HepG2 (cell line): ENCODE data around the gene TM4SF4. TPM values are rescaled to one million over a fixed set of nuclear protein-coding genes. Genes with fewer than 3 reads are reported as not detected.

Experiments used
- ERF ChIP-seq: IDR thresholded peaks from 2 replicates; pipeline ENCODE4 v1.6.1; 2018; ENCODE audit warnings: missing biosample characterization, missing genetic modification reagents
- ESRRA ChIP-seq: sonication (generic); formaldehyde crosslinking; IDR thresholded peaks from 2 replicates; pipeline ENCODE4 v1.5.1; 2020; ENCODE audit warnings: mild to moderate bottlenecking, low read depth, missing genetic modification reagents
- JUN ChIP-seq: sonication (generic); formaldehyde crosslinking; IDR thresholded peaks from 2 replicates; pipeline ENCODE4 v1.4.0; 2020; ENCODE audit warnings: mild to moderate bottlenecking, missing genetic modification reagents
- KDM3A ChIP-seq: IDR thresholded peaks from 2 replicates; pipeline ENCODE4 v1.6.1; 2018; ENCODE audit warnings: low read depth, missing compliant biosample characterization
- RAD21 ChIP-seq: fragments of 450-650 bp; formaldehyde crosslinking; IDR thresholded peaks from 2 replicates; pipeline ENCODE4 v1.5.0; 2020; ENCODE audit warnings: mild to moderate bottlenecking
- SOX13 ChIP-seq, 3 experiments: fragments of 450-650 bp in 1 of 3; sonication (generic) in 1 of 3; formaldehyde crosslinking in 1 of 3; IDR thresholded peaks in 2 of 3; conservative IDR thresholded peaks in 1 of 3; 2 replicates each; pipeline versions ENCODE4 v1.5.0 to v1.6.1; 2016 to 2020; ENCODE audit warnings: antibody characterized with exemption in 1 of 3, mild to moderate bottlenecking in 1 of 3, missing compliant biosample characterization in 1 of 3, missing genetic modification reagents in 1 of 3, moderate library complexity in 1 of 3
- SP1 ChIP-seq, 2 experiments: fragments of 450-650 bp in 1 of 2; sonication (generic) in 1 of 2; formaldehyde crosslinking in 1 of 2; IDR thresholded peaks; 2 replicates each; pipeline versions ENCODE4 v1.4.0 to v1.6.1; 2016 to 2020; ENCODE audit warnings: missing genetic modification reagents in 1 of 2
- TEAD3 ChIP-seq: optimal IDR thresholded peaks from 2 replicates; pipeline ENCODE3; 2016; ENCODE audit warnings: borderline replicate concordance
- ZNF557 ChIP-seq: sonication (generic); formaldehyde crosslinking; IDR thresholded peaks from 2 replicates; pipeline ENCODE4 v1.4.0; 2020; ENCODE audit warnings: missing genetic modification reagents
- ZNF598 ChIP-seq: sonication (generic); formaldehyde crosslinking; IDR thresholded peaks from 2 replicates; pipeline ENCODE4 v1.5.1; 2020; ENCODE audit warnings: mild to moderate bottlenecking, missing genetic modification reagents, borderline replicate concordance
- ZNF619 ChIP-seq: sonication (generic); formaldehyde crosslinking; IDR thresholded peaks from 2 replicates; pipeline ENCODE4 v1.4.0; 2020; ENCODE audit warnings: mild to moderate bottlenecking, missing genetic modification reagents
- polyA plus RNA-seq, 8 experiments: library from polyadenylated mRNA; depleted of rRNA in 3 of 8; stranded (reverse) in 7 of 8; unstranded in 1 of 8; fragments of >200 nt; fragmentation: Illumina TruSeq in 4 of 8; extraction: Trizol in 4 of 8; gene quantifications; 2 replicates each; pipeline versions ENCODE4 v1.2.1 to v1.2.3, GENCODE V29; 2011 to 2016; ENCODE audit warnings: low read depth in 4 of 8, missing spikeins in 1 of 8, mixed read lengths in 1 of 8; ENCODE audit not compliant: insufficient read depth in 1 of 8
- total RNA-seq, 5 experiments: library from RNA; depleted of rRNA; stranded (reverse); fragments of >200 nt; fragmentation: Illumina TruSeq; extraction: Trizol; gene quantifications; 2 replicates each; pipeline ENCODE4 v1.2.3, GENCODE V29; 2016; ENCODE audit warnings: low read depth in 1 of 5
- TF ChIP-seq, protein P1 (sequence below): sonication (generic); formaldehyde crosslinking; IDR thresholded peaks from 2 replicates; pipeline ENCODE4 v1.5.1; 2020; ENCODE audit warnings: mild to moderate bottlenecking, missing genetic modification reagents, borderline replicate concordance
- TF ChIP-seq, protein P2 (sequence below): sonication (generic); formaldehyde crosslinking; IDR thresholded peaks from 2 replicates; pipeline ENCODE4 v1.4.0; 2020; ENCODE audit warnings: missing genetic modification reagents, borderline replicate concordance
- TF ChIP-seq, protein P3 (sequence below): IDR thresholded peaks from 2 replicates; pipeline ENCODE4 v1.6.1; 2016; ENCODE audit warnings: low read depth

The TM4SF4 gene
- total and polyA plus RNA-seq, 2 of the 13 experiments (the other 11 are each of a cell fraction or from before 2014, with no cell fraction given): 0.63 to 0.95 TPM

DNA sequence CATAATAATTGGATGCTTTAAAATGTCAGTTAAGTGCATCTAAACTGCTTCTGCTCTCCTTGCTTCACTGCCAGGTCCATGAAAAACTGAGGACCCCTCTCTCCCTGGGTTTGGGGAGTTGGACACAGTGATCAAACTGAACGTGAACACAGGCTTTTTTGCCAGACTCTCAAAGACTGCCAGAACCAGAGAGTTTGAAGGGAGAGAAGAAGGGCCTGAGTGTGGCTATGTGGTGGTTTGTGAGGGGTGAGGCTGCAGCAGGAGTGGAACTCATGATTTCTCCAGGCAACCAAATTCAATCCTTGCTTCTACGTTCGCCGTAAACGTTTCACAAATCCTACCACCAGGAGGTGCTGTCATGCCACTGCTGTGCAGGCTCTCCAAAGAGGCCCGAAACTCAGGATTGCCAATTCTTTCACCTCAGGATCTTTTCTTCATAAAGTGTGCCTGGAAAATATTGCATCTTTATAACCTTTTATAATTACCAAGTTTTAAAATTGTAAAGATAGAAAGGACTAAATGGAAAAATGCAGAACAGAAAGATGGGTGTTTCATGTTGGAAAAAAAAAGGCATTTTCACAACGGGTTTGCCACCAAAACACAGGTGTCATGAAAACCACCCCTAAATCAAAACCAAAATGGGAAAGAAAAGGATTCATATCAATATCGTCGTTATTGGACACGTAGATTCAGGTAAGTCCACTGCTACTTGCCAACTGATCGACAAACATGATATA is 19.7 kb downstream of the TM4SF4 start (continued):
- TF ChIP-seq, protein P1, sequence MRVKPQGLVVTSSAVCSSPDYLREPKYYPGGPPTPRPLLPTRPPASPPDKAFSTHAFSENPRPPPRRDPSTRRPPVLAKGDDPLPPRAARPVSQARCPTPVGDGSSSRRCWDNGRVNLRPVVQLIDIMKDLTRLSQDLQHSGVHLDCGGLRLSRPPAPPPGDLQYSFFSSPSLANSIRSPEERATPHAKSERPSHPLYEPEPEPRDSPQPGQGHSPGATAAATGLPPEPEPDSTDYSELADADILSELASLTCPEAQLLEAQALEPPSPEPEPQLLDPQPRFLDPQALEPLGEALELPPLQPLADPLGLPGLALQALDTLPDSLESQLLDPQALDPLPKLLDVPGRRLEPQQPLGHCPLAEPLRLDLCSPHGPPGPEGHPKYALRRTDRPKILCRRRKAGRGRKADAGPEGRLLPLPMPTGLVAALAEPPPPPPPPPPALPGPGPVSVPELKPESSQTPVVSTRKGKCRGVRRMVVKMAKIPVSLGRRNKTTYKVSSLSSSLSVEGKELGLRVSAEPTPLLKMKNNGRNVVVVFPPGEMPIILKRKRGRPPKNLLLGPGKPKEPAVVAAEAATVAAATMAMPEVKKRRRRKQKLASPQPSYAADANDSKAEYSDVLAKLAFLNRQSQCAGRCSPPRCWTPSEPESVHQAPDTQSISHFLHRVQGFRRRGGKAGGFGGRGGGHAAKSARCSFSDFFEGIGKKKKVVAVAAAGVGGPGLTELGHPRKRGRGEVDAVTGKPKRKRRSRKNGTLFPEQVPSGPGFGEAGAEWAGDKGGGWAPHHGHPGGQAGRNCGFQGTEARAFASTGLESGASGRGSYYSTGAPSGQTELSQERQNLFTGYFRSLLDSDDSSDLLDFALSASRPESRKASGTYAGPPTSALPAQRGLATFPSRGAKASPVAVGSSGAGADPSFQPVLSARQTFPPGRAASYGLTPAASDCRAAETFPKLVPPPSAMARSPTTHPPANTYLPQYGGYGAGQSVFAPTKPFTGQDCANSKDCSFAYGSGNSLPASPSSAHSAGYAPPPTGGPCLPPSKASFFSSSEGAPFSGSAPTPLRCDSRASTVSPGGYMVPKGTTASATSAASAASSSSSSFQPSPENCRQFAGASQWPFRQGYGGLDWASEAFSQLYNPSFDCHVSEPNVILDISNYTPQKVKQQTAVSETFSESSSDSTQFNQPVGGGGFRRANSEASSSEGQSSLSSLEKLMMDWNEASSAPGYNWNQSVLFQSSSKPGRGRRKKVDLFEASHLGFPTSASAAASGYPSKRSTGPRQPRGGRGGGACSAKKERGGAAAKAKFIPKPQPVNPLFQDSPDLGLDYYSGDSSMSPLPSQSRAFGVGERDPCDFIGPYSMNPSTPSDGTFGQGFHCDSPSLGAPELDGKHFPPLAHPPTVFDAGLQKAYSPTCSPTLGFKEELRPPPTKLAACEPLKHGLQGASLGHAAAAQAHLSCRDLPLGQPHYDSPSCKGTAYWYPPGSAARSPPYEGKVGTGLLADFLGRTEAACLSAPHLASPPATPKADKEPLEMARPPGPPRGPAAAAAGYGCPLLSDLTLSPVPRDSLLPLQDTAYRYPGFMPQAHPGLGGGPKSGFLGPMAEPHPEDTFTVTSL (CRISPR knock-in tag): no peak
- TF ChIP-seq ZNF557 (CRISPR knock-in tag): no peak
- no peak for TF ChIP-seq SOX13 (IDR thresholded peaks at IDR 0.05)
- TF ChIP-seq SOX13 (CRISPR knock-in tag; conservative IDR thresholded peaks at IDR 0.05 in 1 of 2, IDR thresholded peaks at IDR 0.05 in 1 of 2): no peak
- TF ChIP-seq, protein P2, sequence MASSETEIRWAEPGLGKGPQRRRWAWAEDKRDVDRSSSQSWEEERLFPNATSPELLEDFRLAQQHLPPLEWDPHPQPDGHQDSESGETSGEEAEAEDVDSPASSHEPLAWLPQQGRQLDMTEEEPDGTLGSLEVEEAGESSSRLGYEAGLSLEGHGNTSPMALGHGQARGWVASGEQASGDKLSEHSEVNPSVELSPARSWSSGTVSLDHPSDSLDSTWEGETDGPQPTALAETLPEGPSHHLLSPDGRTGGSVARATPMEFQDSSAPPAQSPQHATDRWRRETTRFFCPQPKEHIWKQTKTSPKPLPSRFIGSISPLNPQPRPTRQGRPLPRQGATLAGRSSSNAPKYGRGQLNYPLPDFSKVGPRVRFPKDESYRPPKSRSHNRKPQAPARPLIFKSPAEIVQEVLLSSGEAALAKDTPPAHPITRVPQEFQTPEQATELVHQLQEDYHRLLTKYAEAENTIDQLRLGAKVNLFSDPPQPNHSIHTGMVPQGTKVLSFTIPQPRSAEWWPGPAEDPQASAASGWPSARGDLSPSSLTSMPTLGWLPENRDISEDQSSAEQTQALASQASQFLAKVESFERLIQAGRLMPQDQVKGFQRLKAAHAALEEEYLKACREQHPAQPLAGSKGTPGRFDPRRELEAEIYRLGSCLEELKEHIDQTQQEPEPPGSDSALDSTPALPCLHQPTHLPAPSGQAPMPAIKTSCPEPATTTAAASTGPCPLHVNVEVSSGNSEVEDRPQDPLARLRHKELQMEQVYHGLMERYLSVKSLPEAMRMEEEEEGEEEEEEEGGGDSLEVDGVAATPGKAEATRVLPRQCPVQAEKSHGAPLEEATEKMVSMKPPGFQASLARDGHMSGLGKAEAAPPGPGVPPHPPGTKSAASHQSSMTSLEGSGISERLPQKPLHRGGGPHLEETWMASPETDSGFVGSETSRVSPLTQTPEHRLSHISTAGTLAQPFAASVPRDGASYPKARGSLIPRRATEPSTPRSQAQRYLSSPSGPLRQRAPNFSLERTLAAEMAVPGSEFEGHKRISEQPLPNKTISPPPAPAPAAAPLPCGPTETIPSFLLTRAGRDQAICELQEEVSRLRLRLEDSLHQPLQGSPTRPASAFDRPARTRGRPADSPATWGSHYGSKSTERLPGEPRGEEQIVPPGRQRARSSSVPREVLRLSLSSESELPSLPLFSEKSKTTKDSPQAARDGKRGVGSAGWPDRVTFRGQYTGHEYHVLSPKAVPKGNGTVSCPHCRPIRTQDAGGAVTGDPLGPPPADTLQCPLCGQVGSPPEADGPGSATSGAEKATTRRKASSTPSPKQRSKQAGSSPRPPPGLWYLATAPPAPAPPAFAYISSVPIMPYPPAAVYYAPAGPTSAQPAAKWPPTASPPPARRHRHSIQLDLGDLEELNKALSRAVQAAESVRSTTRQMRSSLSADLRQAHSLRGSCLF: 0 out of 2 replicates have a peak, but pooled peaks have one; percentile 31
- peak; percentile 67 for TF ChIP-seq TEAD3 (CRISPR knock-in tag)
- peak; percentile 3; the same call in 1 of the 2 replicates for TF ChIP-seq ERF (CRISPR knock-in tag)
- no peak for TF ChIP-seq SP1 (IDR thresholded peaks at IDR 0.05)
- no peak for TF ChIP-seq SP1 (CRISPR knock-in tag; IDR thresholded peaks at IDR 0.05)
- 0 out of 2 replicates have a peak, but pooled peaks have one; percentile 58 for TF ChIP-seq ZNF619 (CRISPR knock-in tag)
- peak; percentile 37; the same call in 1 of the 2 replicates for TF ChIP-seq ZNF598 (CRISPR knock-in tag)
- TF ChIP-seq ESRRA: no peak; the same call in 1 of the 2 replicates
- TF ChIP-seq KDM3A: 0 out of 2 replicates have a peak, but pooled peaks have one; percentile 17
- TF ChIP-seq RAD21: peak; percentile 70
- 0 out of 2 replicates have a peak, but pooled peaks have one; percentile 11 for TF ChIP-seq JUN (CRISPR knock-in tag)
- TF ChIP-seq, protein P3, sequence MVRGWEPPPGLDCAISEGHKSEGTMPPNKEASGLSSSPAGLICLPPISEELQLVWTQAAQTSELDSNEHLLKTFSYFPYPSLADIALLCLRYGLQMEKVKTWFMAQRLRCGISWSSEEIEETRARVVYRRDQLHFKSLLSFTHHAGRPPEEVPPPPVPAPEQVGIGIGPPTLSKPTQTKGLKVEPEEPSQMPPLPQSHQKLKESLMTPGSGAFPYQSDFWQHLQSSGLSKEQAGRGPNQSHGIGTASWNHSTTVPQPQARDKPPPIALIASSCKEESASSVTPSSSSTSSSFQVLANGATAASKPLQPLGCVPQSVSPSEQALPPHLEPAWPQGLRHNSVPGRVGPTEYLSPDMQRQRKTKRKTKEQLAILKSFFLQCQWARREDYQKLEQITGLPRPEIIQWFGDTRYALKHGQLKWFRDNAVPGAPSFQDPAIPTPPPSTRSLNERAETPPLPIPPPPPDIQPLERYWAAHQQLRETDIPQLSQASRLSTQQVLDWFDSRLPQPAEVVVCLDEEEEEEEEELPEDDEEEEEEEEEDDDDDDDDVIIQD (CRISPR knock-in tag): 0 out of 2 replicates have a peak, but pooled peaks have one; percentile 14
